GM21390 (cell line): ENCODE measurements around the gene STRADB.
"Not testable (repeated sequence)": the region's sequence is repeated elsewhere in the genome, so short reads cannot be mapped to it uniquely, and the experiment has no call there.

Experiments used
- ATAC-seq: cut with Tn5 transposase; IDR thresholded peaks from one replicate; pipeline ENCODE4 v1.9.1; 2021; ENCODE audit not compliant: unreplicated experiment

The STRADB gene

DNA sequence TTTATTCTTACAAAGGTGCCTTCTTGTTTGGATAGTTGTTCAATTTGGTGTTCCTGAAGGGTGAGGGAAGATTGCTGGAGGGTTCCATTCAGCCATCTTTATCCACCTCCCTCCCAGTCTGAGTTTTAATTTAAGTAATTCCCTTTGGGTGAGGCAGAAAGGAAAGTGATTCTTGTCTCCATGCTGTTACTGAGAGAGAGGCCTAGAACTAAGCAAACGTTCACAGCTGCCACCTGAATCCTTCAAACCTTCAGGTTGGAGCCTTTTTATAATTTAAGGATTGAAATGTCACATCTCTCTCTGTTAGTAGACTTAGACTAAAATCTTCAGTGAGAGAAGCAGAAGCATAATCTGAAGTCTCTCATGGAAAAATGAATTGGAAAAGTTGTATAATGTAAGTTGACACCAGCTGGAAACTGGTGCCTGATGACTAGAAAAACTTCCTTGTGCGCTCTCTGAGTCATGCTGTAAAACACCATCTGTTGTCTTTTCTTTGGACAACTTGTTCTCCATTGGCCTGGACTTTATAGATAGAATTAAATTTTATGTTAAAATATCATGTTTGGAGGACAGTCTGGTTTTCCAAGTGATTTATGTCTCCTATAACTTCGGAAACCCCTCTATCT, 14.6 kb downstream of the STRADB start:
- no peak for ATAC-seq

DNA sequence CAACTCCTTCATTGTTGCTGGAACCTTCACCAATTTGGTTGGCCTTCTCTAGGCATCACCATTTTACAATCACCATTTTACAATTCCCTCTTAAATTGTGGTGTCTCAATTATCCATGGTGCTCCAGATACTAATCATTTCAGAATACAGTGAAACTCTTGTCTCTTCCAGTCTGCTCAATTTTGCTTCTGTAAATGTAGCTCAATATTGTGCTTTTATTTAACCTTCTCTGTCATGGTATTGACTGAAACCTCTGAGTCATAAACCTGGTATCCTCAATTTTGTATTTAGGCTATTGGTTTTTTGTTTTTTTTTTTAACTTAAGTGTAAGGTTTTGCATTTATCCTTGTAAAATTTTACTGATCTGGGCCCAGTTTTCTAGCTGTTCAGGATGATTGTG, 16.1 kb downstream of the STRADB start:
- no peak for ATAC-seq

DNA sequence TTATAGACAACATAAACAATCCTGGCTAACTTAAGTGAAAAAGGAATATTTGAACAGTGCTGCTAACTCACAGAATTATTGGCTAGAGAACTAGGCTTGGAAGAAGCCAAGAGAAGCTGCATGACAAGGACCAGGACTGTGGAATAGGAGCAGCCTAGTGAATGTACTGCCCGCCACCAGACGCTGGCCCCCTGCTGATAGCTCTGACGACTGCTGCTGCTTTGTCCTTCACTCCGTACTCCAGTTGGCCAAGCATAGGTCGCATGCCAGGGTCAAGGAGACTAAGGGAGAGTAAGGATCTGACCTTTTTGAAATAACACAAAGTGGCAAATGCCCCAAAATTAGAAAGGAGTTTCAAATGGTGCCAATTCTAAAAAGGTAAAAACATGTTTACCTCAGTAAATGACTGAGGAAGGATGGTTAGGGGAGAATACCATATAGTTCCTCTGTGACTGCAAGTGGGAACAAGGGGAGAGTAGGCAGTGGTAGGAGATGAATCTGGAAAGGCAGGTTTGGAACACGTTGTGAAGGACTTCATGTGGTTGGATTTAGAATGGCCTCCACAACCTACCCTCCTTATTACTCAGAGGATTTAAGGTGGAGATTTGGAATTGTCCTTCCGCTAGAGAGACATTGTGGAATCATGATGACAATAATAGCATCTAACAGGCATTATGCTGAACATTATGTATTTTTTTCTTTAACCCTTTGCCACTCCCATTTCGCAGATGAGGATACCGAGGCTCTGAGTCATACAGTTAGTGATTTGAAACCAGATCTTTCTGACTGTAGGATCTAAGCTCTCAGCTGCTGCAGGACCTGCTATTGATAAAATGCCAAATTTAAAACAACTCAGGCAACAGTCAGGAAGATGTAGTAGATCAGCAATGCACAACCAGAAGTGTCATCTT, 19.5 kb downstream of the STRADB start:
- no peak for ATAC-seq

DNA sequence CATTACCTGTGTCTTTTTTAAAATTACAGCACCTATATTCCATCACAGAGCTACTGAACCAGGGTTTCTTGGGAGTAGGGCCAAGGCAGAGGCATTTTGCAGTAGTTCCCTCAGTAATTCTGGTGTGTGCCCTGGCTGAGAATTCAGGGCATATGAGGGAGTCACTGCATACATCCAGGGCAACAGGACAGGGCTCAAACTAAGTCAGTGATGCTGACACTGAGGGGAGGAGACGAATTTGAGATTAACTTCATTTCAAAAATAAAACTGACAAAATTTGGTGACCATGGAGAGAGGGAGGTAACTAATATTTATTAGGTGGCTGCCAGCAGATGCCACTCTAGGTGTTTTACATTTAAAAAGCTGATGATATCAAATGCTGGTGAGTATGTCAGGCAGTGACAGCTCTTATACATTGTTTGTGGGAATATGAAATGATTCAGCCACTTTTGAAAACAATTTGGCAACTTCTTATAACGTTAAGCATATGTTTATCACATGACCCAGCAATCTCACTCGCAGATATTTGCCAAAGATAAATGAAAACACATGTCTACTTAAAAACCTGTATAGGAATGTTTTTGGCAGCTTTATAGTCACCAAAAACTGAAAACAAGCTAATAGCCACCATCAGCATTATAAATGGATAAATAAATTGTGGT, 20.3 kb downstream of the STRADB start:
- ATAC-seq, result no peak

DNA sequence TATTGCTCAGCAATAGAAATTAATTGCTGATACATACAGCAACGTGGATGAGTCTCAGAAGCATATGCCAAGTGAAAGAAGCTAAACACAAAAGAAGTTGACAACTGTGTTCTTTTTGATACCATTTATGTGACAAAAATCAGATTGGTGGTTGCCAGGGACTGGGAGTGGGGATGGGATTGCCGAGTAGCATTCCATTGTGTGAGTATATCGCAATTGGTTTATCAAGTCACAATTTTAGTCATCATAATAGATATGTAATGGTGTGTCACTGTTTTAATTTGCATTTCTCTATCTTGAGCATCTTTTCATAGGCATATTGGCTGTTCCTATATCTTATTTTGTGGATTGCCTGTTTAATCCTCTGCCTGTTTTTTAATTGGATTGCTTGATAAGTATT, 20.9 kb downstream of the STRADB start:
- ATAC-seq, result no peak

- no peak for ATAC-seq
Measured at GRCh38 chr2:201482543-201482942, 31.0 kb downstream of the STRADB start.

- no peak for ATAC-seq
Measured at GRCh38 chr2:201483342-201483741, 31.8 kb downstream of the STRADB start.

DNA sequence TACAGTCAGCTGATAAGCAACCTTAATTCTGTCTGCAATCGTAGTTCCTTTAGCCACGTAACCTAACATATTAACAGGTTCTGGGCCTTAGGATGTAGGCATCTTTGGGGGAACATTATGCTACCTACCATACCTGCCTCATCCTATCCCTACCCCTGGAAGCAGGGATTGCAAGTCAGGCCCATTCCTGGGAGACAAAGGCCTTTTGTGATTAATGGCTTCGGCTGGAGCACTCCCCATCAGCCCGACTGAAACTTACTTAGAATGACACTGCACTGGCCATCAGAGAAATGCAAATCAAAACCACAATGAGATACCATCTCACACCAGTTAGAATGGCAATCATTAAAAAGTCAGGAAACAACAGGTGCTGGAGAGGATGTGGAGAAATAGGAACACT, 32.2 kb downstream of the STRADB start:
- not testable (repeated sequence) for ATAC-seq

GRCh38 chr2:201484805-201485204, 33.3 kb downstream of the STRADB start:
- no peak for ATAC-seq

DNA sequence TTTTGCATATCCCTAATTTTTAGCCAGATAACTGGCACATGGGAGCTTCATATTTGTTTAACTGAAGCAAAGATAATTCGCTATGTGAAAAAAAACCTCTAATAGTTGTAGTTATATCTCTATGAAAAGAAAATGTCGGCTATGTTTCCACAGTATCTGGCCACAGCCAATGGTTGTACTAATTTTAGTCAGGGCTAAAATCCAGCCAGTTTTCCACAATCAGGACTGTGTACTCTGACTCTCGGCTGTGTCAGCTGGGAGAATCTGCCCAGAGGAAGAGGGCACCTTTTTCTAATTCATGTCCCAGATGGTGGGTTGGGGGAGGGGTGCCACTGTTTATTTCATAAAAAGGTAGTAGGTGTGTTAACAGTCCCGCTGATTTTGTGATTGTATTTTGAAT, 38.8 kb downstream of the STRADB start:
- ATAC-seq, result no peak

- ATAC-seq, result no peak
Measured at GRCh38 chr2:201496785-201497184, 45.2 kb downstream of the STRADB start.

GRCh38 chr2:201500534-201500933, 49.0 kb downstream of the STRADB start:
- ATAC-seq, result no peak

- ATAC-seq, result no peak
Measured at GRCh38 chr2:201502713-201503112, 51.2 kb downstream of the STRADB start.

- ATAC-seq, result no peak
Measured at GRCh38 chr2:201507725-201508124, 56.2 kb downstream of the STRADB start.

DNA sequence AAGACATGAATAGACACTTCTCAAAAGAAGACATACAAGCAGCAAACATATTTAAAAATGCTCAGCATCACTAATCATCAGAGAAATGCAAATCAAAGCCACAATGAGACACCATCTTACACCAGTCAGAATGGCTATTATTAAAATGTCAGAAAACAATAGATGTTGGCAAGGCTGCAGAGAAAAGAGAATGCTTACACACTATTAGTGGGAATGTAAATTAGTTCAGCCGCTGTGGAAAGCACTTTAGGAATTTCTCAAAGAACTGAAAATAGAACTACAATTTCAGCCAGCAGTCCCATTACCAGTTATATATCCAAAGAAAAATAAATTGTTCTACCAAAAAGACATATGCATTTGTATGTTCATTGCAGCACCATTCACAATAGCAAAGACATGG, 61.7 kb downstream of the STRADB start:
- no peak for ATAC-seq

DNA sequence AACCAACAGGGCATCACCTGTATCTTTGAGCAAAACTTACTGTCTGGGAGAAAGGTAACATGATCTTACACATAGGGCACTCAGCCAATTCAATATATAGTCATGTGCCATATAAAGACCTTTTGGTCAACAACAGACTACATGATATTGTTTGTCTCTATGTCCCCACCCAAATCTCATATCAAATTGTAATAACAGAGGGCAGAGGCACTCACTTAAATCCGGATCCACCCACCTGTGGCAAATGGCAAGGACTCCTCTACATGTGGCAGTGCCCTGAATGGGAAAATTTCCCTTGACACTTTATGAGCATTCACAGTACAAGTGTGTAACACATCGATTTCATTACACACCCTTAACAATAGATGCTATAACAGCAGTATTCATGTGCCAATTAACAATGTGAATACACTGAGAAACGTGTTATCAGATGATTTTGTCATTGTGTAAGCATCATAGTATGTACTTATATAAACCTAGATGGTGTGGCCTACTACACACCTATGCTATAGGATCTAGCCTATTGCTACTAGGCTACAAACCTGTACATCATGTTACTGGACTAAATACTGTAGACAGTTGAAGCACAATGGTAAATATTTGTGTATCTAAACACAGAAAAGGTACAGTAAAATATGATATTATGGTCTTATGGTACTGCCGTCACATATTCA, 64.2 kb downstream of the STRADB start:
- ATAC-seq, result no peak

- no peak for ATAC-seq
Measured at GRCh38 chr2:201517094-201517493, 65.6 kb downstream of the STRADB start.

DNA sequence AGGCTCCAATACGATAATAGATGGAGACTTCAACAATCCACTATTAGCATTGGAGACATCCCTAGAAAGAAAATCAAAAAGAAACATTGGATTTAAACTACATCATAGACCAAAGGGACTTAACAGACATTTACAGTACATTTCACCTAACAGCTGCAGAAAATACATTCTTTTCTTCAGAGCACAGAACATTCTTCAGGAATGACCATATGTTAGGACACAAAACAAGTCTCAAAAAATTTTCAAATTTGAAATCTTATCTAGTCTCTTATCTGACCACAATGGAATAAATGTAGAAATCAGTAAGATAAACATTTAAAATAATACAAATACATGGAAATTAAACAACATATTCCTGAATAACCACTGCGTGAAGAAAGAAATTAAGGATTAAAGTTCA, 68.7 kb downstream of the STRADB start:
- ATAC-seq, result no peak

DNA sequence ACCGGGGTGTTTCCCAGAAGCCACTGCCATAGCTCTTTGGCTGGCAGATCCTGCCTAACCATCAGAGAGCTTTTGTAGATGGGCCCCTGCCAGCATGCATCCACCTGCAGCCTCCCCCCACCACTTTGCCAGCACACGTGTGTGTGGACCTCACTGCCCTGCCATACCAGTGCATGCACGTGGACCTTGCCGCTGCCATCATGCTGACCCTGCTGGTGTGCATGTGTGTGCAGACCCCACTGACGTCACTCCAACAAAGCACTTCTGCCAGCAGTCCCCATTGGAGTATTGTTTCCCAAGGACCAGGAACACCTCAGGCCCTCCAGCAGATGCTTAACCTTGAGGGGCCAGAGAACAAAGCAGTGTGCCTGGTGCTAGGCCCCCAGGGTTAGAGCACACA, 71.4 kb downstream of the STRADB start:
- ATAC-seq, result no peak

GRCh38 chr2:201523506-201523905, 72.0 kb downstream of the STRADB start:
- ATAC-seq, result no peak
